Hematopoietic multipotent progenitor cell treated with erythropoietin and hydrocortisone succinate and interleukin-3 and kit ligand, for 8 days (in vitro differentiated cells): Measurements from ENCODE around the gene TTLL11.
A peak's percentile ranks its signal among the peaks of the same experiment; 100 is the strongest.

Experiments
- DNase-seq: peaks from one replicate; pipeline ENCODE4 v3.0.0-alpha.2; 2015

Gene TTLL11

DNA sequence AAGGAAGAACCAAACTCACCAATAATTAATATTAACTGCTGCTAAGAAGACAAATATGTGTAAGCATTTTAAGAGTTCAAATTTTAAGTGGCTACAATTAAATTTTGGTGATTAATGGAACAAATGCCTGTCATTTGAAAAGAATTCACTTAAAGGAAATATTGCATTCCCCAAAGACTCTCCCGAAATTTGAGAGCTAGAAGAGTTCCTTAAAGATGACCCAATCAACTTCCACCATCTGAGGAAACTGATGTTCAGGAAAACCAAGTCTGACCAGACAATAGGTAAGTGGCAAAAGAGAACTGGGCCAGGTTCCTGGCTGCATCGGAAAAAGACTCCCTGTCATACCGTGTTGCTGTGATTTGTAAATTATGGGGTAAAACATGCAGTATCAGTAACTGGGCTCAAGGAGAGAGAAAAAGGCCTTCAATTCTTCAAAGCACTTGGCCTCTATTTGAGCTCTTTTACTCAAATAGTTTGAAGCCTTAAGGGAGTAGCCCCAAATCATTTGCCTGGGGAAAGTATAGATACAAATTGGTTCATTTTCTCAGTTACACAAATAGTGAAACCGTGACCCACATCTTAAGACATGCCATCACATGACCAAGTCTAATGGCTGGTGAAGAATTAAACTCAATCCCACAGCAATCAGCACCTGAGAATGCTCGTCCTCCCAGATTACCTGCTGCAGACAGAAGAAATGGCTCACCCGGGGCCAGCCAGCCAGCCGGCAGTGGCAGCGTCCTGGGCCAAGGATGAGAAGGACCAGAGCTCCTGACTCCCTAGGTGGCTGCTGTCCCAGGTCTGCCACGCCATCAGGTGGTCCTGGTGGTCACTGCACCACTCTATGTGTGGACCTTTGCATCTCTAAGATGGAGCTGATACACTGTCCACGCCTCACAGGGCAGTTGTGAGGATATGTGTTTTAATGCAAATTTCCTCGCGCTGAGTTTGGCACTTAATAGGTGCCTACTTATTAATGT lies 162.9 kb downstream of the TTLL11 start:
- no peak for DNase-seq

DNA sequence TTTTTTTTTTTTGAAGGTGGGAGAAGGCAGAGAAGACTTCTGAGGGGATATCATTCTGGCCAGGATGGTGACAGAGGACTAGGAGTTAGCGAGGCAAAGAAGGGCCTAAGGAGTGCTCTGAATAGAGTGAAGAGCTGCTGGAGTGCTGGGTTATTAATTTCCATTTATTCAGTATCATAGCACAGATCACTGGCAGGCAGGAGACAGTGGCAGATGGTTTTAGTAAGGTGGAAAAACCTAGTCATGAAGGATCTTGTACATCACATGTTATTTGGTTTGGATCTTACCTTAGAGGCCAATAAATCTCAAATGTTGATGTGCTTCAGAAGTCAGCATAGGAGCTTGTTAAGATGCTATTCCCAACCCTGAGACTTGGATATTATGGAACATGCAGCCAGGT lies 165.5 kb downstream of the TTLL11 start:
- DNase-seq: no peak

DNA sequence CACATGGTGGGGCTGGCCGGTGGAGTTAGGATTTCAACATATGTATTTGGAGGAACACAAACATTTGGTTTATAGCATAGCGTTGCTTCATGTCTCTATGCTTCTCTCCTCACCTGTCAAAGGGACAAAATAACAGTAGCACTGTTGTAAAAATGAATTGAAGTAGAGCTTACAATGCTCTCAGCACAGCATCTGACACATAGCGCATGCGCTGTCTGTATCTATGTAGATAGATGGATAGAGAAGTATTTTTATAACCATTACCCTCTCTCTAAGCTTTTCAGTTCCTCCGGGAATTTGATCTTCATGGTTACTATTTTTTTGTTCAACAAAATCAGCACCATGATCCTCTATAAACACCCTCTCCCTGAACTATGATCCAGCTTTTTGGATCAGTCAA lies 166.0 kb downstream of the TTLL11 start:
- DNase-seq: no peak

DNA sequence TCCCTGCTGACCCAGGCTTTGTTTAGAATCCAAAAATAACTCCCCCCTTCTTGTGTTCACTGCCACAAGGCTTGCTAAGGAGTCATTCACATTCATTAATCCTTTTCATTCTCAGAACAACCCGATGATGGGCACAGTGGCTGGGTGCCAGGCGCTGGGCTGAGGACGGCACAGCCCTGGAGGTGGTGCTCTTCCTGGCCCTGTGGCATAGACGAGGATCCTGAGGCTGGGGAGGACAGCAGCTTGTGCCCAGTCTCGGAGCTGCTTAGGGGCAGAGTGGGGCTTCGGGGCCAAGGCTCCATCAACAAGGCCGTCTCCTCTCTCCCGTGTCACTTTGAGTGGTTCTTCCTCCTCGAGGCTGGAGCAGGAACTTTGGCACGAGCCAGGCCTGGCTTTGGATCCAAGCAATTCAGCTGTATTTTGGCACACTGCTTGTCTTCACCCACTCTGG lies 166.7 kb downstream of the TTLL11 start:
- DNase-seq: no peak

DNA sequence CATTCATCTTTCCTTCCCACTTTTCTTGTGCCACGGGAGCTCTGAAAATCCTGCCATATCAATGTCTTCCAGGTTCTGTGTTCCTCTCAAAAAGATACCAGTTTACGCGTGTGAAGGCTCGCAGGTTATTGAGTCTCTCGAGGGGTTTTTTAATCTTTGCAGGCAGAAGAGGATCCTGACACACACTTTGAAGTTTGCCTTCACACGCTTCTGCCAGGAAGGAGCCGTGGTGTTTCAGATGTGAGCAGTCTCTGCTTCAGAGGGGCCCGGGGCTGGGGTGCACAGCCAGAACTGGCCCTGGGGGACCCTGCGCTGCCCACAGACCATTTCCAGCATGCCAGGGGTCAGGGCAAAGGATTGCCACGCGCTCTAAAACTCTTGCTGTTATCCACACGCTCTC lies 167.2 kb downstream of the TTLL11 start:
- DNase-seq: no peak

DNA sequence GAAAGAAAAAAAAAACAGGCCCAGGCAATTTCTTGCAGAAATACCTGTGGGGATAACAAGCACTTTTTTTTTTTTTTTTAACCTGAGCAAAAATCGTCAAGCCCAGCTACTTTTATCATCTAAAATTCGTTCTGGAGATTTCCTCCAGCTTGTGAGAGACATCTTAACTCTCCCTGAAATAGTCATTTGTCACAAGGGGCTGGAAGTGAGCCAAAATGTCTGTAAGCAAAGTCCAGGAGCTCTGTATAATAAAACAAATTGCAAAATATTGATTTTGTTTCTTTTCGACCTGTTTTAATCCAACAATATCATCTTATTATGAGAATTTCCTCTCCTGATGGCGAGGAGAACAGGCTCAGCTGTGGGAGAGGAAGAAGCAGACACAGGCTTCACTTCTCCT lies 168.4 kb downstream of the TTLL11 start:
- peak; percentile 58 for DNase-seq

DNA sequence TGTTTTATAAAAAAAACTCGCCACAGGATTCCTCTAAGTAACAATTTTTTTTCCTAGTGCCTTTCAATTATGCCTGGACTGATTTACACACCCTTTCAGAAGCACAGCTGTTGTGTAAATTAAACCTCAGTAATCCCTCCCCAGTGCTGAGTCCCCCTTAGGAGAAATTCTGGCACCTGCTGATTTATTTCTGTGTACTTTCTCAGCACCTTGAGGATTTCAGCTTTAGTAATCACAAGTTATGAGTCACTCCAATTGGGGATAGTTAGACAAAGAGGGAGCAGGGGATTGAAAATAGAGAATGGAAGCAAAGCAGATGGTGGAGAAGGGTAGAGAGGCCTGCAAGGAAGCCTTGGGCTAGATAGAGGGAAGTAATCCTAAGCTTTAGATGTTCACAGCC lies 171.7 kb downstream of the TTLL11 start:
- DNase-seq: no peak

DNA sequence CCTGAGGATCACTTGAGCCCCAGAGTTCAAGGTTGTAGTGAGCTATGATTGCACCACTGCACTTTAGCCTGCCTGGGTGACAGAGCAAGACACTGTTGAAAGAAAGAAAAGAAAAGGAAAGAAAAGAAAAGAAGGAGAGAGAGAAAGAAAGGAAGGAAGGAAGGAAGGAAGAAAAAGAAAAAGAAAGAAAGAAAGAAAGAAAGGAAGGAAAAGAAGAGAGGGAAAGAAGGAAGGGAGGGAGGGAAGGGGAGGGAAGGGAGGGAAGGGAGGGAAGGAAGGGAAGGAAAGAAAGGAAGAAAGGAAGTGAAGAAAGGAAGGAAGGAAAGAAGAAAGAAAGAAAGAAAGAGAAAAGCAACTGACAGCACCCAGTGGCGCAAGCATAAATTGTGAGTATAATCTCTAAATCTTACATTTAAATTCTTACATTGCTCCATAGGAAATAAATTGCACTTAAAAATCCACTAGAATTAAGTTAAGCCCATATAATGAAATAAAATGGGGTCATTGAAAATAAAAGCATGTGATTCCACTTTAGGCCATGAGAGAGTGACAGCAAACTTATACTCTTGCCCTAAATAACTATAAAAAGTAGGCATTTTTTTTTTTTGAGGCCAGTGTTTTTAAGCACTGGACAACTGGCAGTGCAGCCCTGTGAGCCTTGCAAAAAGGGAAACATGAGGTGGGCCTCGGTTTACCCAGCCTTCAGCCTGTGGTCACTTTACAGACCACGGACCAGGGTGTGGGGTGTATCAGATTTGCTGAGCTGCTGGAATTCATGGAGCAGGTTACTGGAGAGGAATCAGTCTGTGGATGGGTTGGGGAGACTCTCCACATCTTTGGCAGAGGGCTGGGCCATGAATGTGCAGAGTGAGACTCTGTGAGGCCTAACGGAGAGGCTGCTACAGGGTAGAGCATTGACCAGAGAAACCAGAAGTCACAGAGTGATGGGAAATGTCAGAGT lies 175.5 kb downstream of the TTLL11 start:
- DNase-seq: no peak

DNA sequence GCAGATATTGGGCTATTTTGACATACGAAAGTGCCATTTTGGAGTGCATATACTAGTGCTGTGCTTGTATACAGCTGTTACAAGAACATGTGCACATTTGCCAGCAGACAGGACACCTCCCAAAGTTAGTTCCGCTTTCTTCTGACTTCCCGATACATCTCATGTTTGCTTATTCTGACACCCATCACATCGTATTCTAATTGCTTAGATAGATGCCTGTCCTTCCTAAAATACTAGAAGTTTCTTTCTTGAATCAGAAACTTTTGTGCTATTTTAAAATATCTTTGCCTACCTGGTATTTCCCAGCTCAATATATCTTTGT lies 177.8 kb downstream of the TTLL11 start:
- DNase-seq: peak; percentile 33

DNA sequence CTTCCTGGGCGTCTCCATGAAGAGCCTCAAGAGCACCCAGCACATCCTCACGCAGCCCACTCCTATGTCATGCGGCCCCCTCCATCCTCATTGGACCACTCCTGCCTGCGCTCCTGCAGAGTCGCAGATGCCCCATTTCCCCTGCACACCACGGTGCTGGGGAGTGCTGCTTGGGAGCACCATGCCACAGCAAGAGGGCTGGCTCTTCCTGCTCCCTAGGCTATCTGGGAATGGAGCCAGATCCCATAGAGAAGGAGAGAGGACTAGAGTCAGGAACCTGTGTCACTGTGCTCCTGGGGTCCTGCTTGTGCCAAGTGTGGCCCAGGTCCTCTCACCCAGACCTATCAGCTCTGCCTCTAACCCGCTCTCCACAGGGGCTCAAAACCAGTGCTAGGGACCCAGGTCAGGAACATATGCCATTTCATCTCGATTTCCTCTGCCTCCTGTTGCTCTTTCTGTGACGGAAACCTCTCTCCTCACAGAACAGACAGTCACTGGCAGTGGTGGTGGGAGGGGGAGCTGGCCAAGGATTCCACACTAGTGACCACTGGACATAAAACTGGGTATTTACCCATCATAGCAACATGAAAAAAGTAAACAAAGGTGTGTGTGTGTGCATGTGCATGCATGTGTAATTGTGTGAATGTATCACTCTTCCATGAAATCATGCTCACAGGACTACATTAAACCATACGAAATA lies 178.4 kb downstream of the TTLL11 start:
- DNase-seq: no peak

DNA sequence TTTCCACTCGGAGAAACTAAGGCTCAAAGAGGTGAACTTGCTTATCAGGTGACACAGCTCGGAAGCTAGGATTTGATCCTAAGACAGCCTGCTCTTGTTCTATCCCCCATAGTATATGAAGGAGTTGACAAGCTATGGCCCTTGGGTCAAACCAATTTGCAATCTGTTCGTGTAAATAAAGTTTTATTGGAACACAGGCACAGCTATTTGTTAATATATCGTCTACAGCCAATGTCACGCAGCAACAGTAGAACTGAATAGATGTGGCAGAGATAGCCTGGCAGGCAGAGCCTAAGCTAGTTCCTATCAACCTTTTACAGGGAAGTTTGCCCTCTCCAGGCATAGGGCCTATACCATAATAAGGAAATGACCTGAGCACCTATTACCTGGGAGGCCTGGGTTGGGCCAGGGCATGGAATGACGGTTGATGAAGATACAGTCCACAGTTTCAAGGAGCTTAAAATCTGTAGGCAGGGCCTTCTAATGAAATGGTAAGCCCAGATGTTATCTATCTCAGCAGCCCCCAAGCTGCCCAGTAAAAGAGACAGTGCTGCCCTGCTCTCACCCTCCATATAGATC lies 179.0 kb downstream of the TTLL11 start:
- DNase-seq: no peak

DNA sequence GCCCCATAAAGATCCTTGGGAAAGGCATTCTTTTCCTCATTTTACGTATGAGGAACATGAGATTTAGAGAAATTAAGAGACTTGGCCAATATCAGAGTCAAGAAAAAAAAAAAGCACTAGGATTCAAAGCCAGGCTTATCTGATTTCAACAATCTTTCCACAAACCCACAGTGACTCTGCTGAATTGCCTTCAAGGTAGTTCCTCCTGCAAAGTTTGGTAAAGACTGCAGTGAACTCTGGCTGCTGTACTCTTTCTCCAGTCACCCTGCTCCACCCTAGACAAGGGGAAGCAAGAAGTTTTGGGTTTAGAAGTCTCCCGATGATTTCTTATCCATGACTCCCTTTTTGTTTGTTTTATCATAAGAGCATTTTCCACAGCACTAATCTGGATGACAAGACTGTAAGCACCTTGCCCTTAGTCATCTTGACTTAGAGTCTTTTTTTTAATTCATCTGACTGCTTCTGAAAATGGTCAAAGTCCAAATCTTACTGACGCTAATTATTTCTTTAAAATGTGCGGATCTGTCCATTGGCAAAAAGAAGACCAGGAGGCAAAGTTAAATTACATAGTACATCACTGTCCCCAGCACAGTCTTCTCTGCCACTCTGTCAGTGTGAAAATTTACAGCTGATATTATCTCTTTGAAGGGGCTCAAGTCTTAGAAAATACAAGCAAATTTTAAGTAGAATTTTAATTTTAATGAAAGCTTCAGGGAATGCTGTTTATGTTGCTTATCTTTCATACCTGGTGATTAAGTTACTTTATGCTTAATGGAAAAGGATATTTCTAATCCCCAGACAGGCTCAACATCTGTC lies 180.1 kb downstream of the TTLL11 start:
- DNase-seq: peak; percentile 56

DNA sequence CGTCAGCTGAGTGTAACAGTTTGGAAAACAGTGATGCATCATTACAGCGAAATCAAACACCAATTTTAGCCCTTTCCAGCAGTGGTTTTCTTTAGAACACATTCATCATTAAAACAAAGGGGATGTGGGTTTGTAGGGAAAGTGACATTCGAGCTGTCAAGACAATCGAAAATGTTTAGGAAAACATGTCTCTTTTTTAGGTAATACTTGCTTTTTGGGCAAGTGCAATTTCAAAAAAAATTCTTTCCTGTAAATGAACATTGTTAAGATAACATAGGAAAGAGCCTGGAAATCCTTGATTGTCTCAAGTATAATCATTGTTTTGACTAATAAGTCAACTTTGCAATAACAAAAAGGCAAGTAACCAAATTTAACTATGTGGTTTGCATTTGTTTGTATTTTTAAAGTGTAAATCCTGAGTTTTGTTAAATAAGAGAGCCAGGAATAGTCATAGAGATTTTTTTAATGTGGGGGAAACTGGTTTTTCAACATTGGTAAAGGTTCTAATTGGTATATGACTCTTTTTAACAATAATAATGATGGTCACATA lies 182.5 kb downstream of the TTLL11 start:
- DNase-seq: no peak

DNA sequence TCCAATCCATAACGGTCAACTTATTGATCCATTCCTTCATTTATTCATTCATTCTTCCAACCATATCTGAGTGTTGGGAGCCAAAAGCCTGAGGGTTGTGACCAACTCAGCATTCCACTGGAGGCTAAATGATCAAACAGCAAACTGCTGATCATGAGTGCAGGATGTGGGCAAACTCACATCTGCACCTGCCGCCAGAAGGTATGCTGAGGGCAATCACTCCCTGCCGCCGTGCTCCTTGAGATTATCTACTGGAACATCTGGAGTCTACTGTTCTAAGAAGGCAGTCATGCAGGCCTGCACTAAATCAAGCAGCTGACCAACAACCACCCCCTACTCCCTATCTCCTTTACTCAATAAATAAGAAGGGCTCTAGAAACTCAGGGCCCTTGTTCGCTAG lies 184.0 kb downstream of the TTLL11 start:
- DNase-seq: peak; percentile 30

DNA sequence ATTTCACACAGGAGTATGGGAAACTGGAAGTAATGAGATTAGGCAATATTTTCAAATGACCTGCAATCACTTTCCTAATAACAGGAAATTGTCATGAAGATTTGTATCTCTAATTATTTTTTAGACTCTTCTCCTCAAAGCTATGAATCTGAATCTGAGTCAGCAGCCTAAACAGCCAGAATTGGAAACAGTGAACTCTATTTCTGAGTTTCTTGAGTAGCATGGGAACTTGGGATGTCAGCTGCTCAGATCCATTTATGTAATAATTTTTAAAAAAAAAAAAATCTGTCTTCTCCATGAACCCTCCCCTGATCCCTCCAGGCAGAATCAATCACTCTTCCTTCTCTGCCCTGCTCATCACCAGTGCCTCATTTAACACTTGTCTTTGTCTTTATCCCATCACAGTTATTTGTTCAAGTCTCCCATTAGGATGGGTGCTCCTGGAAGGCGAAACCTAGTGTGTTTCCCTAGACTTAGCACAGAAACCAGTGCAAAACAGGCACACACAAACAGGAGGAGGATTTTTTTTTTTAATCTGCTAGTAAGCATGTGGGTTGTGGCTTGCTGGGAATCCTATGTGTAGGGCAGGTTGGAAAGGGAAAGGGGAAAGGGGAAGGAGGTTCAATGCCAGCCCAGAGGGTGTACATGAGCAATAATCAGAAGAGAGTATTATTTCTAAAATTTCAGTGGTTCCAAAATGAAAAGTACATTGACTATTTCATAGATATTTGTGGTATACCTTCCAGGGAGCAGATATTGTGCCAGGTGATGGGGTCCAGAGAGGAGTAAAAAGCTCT lies 186.8 kb downstream of the TTLL11 start:
- no peak for DNase-seq

DNA sequence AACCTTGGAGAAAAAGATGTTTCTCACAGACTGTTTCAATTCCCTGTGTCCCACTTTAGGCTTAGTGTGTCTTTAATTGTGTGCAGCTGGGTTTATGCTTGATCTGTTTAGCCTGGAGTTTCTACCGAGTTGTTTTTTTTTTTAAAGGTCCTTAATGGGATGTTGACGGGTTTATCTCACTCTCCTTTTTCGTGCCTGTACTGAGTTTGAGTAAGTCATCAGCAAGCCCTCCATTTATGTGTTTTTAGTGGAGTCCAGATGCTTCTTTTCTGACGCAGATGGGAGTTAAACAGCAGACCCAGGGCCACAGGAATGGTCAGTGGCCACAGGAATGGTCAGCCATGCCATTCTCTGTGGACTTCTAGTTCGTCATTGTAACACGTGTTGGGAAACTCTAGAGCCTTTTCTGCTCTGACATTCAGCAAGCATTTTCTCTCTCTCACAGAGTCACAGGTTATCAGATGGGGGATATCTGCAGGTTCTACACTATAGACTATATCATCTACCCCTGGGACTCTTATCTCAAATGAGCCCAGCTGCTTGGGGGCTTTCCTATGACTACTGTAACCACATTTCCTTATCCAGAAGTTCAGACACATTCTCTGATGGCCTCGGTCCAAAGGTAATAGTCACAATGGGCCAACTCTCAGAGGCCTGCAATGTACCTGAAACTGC lies 190.5 kb downstream of the TTLL11 start:
- DNase-seq: peak; percentile 92

DNA sequence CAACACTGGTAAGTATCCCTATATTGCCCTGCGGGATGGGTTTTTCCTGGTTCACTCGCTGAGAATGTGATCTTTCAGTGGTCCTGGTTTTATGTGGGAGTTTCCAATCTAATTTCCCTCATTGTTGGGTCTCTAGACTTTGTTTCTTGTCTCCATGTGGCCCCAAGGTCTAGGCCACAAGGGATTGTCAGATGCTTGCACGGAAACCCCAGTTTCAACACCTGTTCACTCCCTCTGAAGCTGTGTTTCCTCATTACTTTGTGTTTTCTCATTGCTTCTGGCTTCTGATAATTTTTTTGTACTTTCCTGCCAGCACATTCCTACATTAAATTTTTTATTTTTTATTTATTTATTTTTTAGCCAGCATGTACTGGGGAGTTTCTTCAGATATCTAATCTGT lies 191.5 kb downstream of the TTLL11 start:
- no peak for DNase-seq

DNA sequence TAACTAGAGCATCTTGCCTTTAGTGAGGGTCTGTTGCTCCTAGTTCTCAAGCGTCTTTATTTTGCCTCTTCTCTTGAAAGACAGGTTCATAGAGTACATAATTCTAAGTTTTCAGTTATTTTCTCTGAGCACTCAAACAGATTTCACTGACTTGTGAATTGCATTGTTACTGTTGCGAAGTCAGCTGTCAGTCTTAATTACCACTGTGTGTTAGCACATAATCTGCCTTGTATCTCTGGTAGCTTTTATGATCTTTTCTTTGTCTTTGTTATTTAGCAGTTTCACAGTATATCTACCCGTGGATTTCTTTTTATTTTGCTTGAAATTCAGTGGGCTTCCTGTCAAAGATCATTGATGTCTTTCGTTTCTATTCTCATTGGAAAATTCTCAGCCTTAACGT lies 192.9 kb downstream of the TTLL11 start:
- DNase-seq: no peak

DNA sequence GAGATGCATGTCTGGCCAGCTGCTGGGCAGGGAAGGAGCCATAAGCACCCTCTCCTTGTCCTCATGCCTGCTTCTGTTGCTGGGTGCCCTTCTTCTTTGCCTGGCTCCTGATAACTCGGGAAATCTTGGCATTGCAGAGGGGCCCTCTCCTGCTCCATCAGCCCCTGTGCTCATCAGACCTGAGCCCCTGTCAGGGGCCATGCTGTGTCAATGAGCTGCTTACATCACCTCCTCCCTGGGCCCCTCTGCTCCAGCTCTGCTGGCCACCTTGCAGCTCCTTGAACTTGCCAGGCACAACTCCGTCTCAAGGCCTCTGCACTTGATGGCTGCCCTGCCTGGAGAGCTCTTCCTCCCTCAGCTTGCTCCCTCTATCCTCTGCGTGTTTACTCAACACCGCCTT lies 194.3 kb downstream of the TTLL11 start:
- no peak for DNase-seq

DNA sequence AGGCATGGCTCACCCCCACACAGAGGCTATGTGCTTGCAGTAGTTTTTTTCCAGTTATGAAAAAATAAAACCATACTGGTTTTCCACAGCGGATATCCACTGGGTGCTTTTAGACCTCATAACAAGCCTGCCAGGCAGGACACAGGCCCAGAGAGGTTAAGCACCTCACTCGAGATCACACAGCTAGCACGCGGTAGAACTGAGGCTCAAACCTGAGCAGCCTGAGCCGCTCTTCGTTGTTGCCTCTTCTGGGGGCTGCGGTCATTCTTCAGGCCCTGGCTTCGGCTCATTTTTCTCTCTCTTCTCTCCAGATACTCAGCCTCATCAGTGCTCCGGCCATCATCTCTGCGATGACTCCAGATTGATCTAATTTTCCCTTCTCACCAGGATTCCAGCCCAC lies 196.0 kb downstream of the TTLL11 start:
- no peak for DNase-seq
